Measurements from ENCODE around the gene PIGH.

The PIGH gene

DNA sequence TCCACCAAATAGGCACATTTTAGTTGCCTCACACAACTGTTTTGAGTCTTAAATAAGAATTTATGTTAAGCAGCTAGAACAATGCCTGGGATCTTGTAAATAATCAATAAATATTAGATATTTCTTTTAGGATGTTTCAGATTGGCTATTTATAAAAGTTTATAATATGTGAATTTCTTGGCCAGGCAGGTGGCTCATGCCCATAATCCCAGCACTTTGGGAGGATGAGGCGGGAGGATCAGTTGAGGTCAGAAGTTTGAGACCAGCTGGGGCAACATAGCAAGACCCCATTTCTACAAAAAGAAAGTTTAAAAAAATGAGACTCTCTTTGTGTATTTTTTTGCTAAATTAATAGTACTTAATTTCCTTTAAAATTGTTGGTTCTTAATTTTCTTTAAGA is 41.4 kb upstream of the PIGH start:
- H2AFZ ChIP-seq (ENCODE audit: low read length) = no peak overlapping the region

GRCh38 chr14:67638642-67639041 is 38.6 kb upstream of the PIGH start:
- Histone ChIP-seq H3F3A (ENCODE audit: low read depth) (no peaks in the 10 kb centered on the region), H3K9ac (ENCODE audit: low read depth, low read length, poor library complexity, severe bottlenecking) (no peak overlapping the region), H3K4me1 (ENCODE audit: insufficient read depth, low read length, poor library complexity, severe bottlenecking) (peaks cover 4% of the 10 kb centered on the region), H3K36me3 (ENCODE audit: insufficient read depth, low read length) (no peaks in the 10 kb centered on the region), H3K9me3 (ENCODE audit: insufficient read depth, low read depth, low read length) (no peaks in the 10 kb centered on the region), H3K9me2 (replicated peaks; ENCODE audit: low read depth, low read length) (no peaks in the 10 kb centered on the region), H3K27me3 (ENCODE audit: insufficient read depth, low read length, poor library complexity, severe bottlenecking) (no peaks in the 10 kb centered on the region), H3K4me3 (ENCODE audit: low read length, poor library complexity, severe bottlenecking) (no peak overlapping the region), H3K4me2 (ENCODE audit: low read depth, low read length, poor library complexity, severe bottlenecking) (no peak overlapping the region), H3K79me2 (ENCODE audit: insufficient read depth, low read length) (no peaks in the 10 kb centered on the region), H2AFZ (ENCODE audit: low read length) (no peak overlapping the region), H4K20me1 (ENCODE audit: insufficient read depth, low read length, poor library complexity, severe bottlenecking) (no peaks in the 10 kb centered on the region)
- TF ChIP-seq EZH2phosphoT487 (IDR thresholded peaks at IDR 0.05; ENCODE audit: borderline replicate concordance) = no peak
- no peak for TF ChIP-seq CTCF (conservative IDR thresholded peaks at IDR 0.05; ENCODE audit: low read length)

More for the DNA sequence above, 41.4 kb upstream of the PIGH start:
- H3K9ac ChIP-seq (ENCODE audit: low read depth, low read length, poor library complexity, severe bottlenecking) = no peak overlapping the region
- no peaks in the 10 kb centered on the region for H3K79me2 ChIP-seq (ENCODE audit: insufficient read depth, low read length)
- no peaks in the 10 kb centered on the region for H3K9me3 ChIP-seq (ENCODE audit: insufficient read depth, low read depth, low read length)
- no peaks in the 10 kb centered on the region for H4K20me1 ChIP-seq (ENCODE audit: insufficient read depth, low read length, poor library complexity, severe bottlenecking)
- H3K27me3 ChIP-seq (ENCODE audit: insufficient read depth, low read length, poor library complexity, severe bottlenecking) = no peaks in the 10 kb centered on the region
- H3K9me2 ChIP-seq (replicated peaks; ENCODE audit: low read depth, low read length) = no peaks in the 10 kb centered on the region
- TF ChIP-seq CTCF (conservative IDR thresholded peaks at IDR 0.05; ENCODE audit: low read length) (no peak), EZH2phosphoT487 (IDR thresholded peaks at IDR 0.05; ENCODE audit: borderline replicate concordance) (no peak)
- peaks cover 4% of the 10 kb centered on the region for H3K4me1 ChIP-seq (ENCODE audit: insufficient read depth, low read length, poor library complexity, severe bottlenecking)
- no peak overlapping the region for H3K4me2 ChIP-seq (ENCODE audit: low read depth, low read length, poor library complexity, severe bottlenecking)
- no peaks in the 10 kb centered on the region for H3F3A ChIP-seq (ENCODE audit: low read depth)
- H3K4me3 ChIP-seq (ENCODE audit: low read length, poor library complexity, severe bottlenecking) = no peak overlapping the region
- H3K36me3 ChIP-seq (ENCODE audit: insufficient read depth, low read length) = peaks cover 3% of the 10 kb centered on the region; the same call in 1 of the 2 replicates

GRCh38 chr14:67636361-67636919 is 36.4 kb upstream of the PIGH start:
- no peak overlapping the region for H2AFZ ChIP-seq (ENCODE audit: low read length)

More at GRCh38 chr14:67636361-67636919, 36.4 kb upstream of the PIGH start:
- H3K9ac ChIP-seq (ENCODE audit: low read depth, low read length, poor library complexity, severe bottlenecking) = no peak overlapping the region
- H3K4me1 ChIP-seq (ENCODE audit: insufficient read depth, low read length, poor library complexity, severe bottlenecking) = no peaks in the 10 kb centered on the region
- H3K9me2 ChIP-seq (replicated peaks; ENCODE audit: low read depth, low read length) = no peaks in the 10 kb centered on the region
- no peaks in the 10 kb centered on the region for H3K36me3 ChIP-seq (ENCODE audit: insufficient read depth, low read length)
- H4K20me1 ChIP-seq (ENCODE audit: insufficient read depth, low read length, poor library complexity, severe bottlenecking) = no peaks in the 10 kb centered on the region
- H3F3A ChIP-seq (ENCODE audit: low read depth) = no peaks in the 10 kb centered on the region
- H3K4me2 ChIP-seq (ENCODE audit: low read depth, low read length, poor library complexity, severe bottlenecking) = no peak overlapping the region
- no peaks in the 10 kb centered on the region for H3K79me2 ChIP-seq (ENCODE audit: insufficient read depth, low read length)
- no peaks in the 10 kb centered on the region for H3K9me3 ChIP-seq (ENCODE audit: insufficient read depth, low read depth, low read length)
- H3K27me3 ChIP-seq (ENCODE audit: insufficient read depth, low read length, poor library complexity, severe bottlenecking) = no peaks in the 10 kb centered on the region
- no peak for TF ChIP-seq EZH2phosphoT487 (IDR thresholded peaks at IDR 0.05; ENCODE audit: borderline replicate concordance)
- no peak for TF ChIP-seq CTCF (conservative IDR thresholded peaks at IDR 0.05; ENCODE audit: low read length)
- no peak overlapping the region for H3K4me3 ChIP-seq (ENCODE audit: low read length, poor library complexity, severe bottlenecking)
